Measurements from ENCODE around the gene SLC27A1. TPM values are rescaled to one million over a fixed set of nuclear protein-coding genes. Genes with fewer than 3 reads are reported as not detected.

Gene SLC27A1
- total and polyA plus RNA-seq, 9 of the 15 experiments (the other 6 are each of a cell fraction or from before 2014, with no cell fraction given) = 0.06 to 3.0 (median 1.1) TPM

DNA sequence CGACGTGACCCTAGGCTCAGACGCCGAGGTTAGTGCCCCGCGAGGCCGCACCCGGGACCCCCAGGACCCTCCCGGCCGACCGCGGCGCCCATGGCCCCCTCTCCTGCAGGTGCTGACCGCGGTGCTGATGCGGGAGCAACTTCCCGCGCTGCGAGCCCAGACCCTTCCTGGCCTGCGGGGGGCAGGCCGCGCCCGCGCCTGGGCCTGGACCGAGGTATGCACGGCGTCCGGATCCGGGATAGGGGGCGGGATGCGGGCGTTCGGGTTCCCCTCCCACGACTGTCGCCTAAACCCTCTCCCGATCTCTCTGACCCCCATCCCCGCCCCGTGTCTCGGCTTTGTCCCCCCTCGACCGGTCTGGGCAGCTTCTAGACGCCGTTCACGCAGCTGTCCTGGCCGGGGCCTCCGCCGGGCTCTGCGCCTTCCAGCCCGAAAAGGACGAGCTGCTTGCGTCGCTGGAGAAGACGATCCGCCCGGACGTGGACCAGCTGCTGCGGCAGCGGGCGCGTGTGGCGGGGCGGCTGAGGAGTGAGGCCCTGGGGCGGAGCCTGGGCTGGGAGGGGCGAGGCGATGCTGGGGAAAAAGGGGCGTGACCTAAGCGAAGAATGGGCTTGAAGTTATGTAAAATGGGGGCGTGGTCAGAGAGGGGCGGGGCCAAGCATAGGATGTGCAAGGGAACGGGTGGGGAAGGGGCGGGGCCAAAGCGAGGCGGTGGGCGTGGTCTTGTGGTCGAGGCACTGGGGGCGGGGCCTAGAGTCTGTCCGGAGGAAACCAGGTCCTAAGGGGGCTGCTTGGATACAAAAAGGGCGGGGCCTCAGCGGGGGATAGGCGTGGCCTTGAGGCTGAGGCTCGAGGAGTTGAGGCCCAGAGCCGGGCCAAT lies 69.2 kb downstream of the SLC27A1 start (continued):
- TF ChIP-seq RBFOX2 (IDR thresholded peaks at IDR 0.05; ENCODE audit: low read depth, low read length) (peak; percentile 60), TGIF2 (CRISPR knock-in tag; IDR thresholded peaks at IDR 0.05) (no peak), ZNF354B (CRISPR knock-in tag; IDR thresholded peaks at IDR 0.05) (no peak), SIX5 (IDR thresholded peaks at IDR 0.05; ENCODE audit: borderline replicate concordance in 1 of 2, insufficient read depth in 1 of 2, low read depth in 1 of 2, low read length in 2 of 2) (no peak), EP400 (IDR thresholded peaks at IDR 0.05) (no peak), FOXJ3 (CRISPR knock-in tag; IDR thresholded peaks at IDR 0.05) (no peak), BCL6 (CRISPR knock-in tag; IDR thresholded peaks at IDR 0.05) (no peak), CREM (IDR thresholded peaks at IDR 0.05; ENCODE audit: low read depth) (peak; percentile 15), TRIM24 (IDR thresholded peaks at IDR 0.05) (no peak; a peak in 1 of 4 replicates)
- TF ChIP-seq, protein P1, sequence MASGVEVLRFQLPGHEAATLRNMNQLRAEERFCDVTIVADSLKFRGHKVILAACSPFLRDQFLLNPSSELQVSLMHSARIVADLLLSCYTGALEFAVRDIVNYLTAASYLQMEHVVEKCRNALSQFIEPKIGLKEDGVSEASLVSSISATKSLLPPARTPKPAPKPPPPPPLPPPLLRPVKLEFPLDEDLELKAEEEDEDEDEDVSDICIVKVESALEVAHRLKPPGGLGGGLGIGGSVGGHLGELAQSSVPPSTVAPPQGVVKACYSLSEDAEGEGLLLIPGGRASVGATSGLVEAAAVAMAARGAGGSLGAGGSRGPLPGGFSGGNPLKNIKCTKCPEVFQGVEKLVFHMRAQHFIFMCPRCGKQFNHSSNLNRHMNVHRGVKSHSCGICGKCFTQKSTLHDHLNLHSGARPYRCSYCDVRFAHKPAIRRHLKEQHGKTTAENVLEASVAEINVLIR (CRISPR knock-in tag; IDR thresholded peaks at IDR 0.05) = no peak
- TF ChIP-seq, protein P2, sequence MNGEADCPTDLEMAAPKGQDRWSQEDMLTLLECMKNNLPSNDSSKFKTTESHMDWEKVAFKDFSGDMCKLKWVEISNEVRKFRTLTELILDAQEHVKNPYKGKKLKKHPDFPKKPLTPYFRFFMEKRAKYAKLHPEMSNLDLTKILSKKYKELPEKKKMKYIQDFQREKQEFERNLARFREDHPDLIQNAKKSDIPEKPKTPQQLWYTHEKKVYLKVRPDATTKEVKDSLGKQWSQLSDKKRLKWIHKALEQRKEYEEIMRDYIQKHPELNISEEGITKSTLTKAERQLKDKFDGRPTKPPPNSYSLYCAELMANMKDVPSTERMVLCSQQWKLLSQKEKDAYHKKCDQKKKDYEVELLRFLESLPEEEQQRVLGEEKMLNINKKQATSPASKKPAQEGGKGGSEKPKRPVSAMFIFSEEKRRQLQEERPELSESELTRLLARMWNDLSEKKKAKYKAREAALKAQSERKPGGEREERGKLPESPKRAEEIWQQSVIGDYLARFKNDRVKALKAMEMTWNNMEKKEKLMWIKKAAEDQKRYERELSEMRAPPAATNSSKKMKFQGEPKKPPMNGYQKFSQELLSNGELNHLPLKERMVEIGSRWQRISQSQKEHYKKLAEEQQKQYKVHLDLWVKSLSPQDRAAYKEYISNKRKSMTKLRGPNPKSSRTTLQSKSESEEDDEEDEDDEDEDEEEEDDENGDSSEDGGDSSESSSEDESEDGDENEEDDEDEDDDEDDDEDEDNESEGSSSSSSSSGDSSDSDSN (IDR thresholded peaks at IDR 0.05; ENCODE audit: borderline replicate concordance in 1 of 2, low read depth in 2 of 2, low read length in 2 of 2) = peak; percentile 26 to 86; a peak in 2 of 4 replicates
- TF ChIP-seq, protein P3, sequence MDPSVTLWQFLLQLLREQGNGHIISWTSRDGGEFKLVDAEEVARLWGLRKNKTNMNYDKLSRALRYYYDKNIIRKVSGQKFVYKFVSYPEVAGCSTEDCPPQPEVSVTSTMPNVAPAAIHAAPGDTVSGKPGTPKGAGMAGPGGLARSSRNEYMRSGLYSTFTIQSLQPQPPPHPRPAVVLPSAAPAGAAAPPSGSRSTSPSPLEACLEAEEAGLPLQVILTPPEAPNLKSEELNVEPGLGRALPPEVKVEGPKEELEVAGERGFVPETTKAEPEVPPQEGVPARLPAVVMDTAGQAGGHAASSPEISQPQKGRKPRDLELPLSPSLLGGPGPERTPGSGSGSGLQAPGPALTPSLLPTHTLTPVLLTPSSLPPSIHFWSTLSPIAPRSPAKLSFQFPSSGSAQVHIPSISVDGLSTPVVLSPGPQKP (CRISPR knock-in tag; IDR thresholded peaks at IDR 0.05) = no peak
- TF ChIP-seq, protein P4, sequence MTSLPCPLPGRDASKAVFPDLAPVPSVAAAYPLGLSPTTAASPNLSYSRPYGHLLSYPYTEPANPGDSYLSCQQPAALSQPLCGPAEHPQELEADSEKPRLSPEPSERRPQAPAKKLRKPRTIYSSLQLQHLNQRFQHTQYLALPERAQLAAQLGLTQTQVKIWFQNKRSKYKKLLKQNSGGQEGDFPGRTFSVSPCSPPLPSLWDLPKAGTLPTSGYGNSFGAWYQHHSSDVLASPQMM (CRISPR knock-in tag; IDR thresholded peaks at IDR 0.05) = no peak
- TF ChIP-seq, protein P5, sequence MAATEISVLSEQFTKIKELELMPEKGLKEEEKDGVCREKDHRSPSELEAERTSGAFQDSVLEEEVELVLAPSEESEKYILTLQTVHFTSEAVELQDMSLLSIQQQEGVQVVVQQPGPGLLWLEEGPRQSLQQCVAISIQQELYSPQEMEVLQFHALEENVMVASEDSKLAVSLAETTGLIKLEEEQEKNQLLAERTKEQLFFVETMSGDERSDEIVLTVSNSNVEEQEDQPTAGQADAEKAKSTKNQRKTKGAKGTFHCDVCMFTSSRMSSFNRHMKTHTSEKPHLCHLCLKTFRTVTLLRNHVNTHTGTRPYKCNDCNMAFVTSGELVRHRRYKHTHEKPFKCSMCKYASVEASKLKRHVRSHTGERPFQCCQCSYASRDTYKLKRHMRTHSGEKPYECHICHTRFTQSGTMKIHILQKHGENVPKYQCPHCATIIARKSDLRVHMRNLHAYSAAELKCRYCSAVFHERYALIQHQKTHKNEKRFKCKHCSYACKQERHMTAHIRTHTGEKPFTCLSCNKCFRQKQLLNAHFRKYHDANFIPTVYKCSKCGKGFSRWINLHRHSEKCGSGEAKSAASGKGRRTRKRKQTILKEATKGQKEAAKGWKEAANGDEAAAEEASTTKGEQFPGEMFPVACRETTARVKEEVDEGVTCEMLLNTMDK (IDR thresholded peaks at IDR 0.05; ENCODE audit: borderline replicate concordance, insufficient read depth, low read depth, low read length, poor library complexity, severe bottlenecking) = no peak
- TF ChIP-seq, protein P6, sequence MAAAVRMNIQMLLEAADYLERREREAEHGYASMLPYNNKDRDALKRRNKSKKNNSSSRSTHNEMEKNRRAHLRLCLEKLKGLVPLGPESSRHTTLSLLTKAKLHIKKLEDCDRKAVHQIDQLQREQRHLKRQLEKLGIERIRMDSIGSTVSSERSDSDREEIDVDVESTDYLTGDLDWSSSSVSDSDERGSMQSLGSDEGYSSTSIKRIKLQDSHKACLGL (CRISPR knock-in tag; IDR thresholded peaks at IDR 0.05; ENCODE audit: borderline replicate concordance, poor library complexity, severe bottlenecking) = no peak
- TF ChIP-seq, protein P7, sequence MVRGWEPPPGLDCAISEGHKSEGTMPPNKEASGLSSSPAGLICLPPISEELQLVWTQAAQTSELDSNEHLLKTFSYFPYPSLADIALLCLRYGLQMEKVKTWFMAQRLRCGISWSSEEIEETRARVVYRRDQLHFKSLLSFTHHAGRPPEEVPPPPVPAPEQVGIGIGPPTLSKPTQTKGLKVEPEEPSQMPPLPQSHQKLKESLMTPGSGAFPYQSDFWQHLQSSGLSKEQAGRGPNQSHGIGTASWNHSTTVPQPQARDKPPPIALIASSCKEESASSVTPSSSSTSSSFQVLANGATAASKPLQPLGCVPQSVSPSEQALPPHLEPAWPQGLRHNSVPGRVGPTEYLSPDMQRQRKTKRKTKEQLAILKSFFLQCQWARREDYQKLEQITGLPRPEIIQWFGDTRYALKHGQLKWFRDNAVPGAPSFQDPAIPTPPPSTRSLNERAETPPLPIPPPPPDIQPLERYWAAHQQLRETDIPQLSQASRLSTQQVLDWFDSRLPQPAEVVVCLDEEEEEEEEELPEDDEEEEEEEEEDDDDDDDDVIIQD (CRISPR knock-in tag; IDR thresholded peaks at IDR 0.05) = no peak
